Uterus (tissue), 2 donors: ENCODE data around the gene PSD.

Experiments
- POLR2A ChIP-seq, 2 donors: fragments of 450-650 bp; IDR thresholded peaks; one replicate each; pipeline ENCODE4 v1.6.1; 2016; ENCODE audit warnings: antibody characterized with exemption in 2 of 2, mild to moderate bottlenecking in 1 of 2, moderate library complexity in 1 of 2
- TF ChIP-seq, protein P1 (sequence below), 4 experiments: fragments of 200-600 bp in 2 of 4; fragments of 450-650 bp in 2 of 4; sonication (generic) in 2 of 4; IDR thresholded peaks; one replicate each; pipeline ENCODE4 v1.5.1; 2016 to 2019; ENCODE audit warnings: antibody characterized with exemption in 4 of 4, mild to moderate bottlenecking in 2 of 4, moderate library complexity in 1 of 4

DNA sequence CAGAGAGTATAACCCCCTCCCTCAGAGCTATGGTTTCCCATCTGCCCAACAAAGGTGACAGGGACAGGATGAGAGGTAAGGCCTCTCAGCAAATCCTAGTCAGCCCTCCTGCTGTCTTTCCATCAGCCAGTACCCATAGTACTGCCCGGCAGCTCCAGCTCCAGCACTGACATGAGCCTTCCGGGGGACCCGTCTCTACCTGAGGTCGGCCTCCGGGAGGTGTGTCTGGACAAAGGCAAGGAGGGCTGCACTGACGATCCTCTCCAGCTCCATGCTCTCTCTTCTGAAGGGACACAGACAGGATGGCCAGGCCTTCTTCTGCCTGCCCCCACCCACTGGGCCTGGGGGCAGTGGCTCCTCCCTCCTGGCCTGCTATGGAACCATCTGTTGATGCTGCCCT is 6.3 kb upstream of the PSD start:
- TF ChIP-seq, protein P1, sequence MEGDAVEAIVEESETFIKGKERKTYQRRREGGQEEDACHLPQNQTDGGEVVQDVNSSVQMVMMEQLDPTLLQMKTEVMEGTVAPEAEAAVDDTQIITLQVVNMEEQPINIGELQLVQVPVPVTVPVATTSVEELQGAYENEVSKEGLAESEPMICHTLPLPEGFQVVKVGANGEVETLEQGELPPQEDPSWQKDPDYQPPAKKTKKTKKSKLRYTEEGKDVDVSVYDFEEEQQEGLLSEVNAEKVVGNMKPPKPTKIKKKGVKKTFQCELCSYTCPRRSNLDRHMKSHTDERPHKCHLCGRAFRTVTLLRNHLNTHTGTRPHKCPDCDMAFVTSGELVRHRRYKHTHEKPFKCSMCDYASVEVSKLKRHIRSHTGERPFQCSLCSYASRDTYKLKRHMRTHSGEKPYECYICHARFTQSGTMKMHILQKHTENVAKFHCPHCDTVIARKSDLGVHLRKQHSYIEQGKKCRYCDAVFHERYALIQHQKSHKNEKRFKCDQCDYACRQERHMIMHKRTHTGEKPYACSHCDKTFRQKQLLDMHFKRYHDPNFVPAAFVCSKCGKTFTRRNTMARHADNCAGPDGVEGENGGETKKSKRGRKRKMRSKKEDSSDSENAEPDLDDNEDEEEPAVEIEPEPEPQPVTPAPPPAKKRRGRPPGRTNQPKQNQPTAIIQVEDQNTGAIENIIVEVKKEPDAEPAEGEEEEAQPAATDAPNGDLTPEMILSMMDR (IDR thresholded peaks at IDR 0.05) = no peak
- no peak for TF ChIP-seq POLR2A (IDR thresholded peaks at IDR 0.05)
